Stimulated activated CD4-positive, alpha-beta T cell treated with anti-CD3 and anti-CD28 coated beads, Interleukin-12 subunit alpha, Interleukin-12 subunit beta, amount 100 ng/mL, for 48 hours (primary cell): ENCODE measurements around the gene PTGER3.

Experiments used
- DNase-seq, 3 donors: peaks; one replicate each; pipeline ENCODE4 v3.0.0-alpha.2; 2020; ENCODE audit warnings: low read depth in 2 of 3, low spot score in 1 of 3

The PTGER3 gene

GRCh38 chr1:71053146-71053545 is 5.5 kb upstream of the PTGER3 start:
- no peak for DNase-seq

GRCh38 chr1:71049951-71050598 is 2.5 kb upstream of the PTGER3 start:
- DNase-seq = peak in 1 of 3 donors; percentile 55

GRCh38 chr1:71046891-71047634 is 553 bp downstream of the PTGER3 start:
- DNase-seq = no peak

GRCh38 chr1:71045463-71046028 is 2.1 kb downstream of the PTGER3 start:
- no peak for DNase-seq

- DNase-seq = no peak
Measured at GRCh38 chr1:71044833-71045232, 2.8 kb downstream of the PTGER3 start.

GRCh38 chr1:71043065-71043464 is 4.6 kb downstream of the PTGER3 start:
- DNase-seq = no peak

- no peak for DNase-seq
Measured at GRCh38 chr1:71041806-71042205, 5.8 kb downstream of the PTGER3 start.

- DNase-seq = no peak
Measured at GRCh38 chr1:71039661-71040262, 7.9 kb downstream of the PTGER3 start.

GRCh38 chr1:71038942-71039341 is 8.7 kb downstream of the PTGER3 start:
- DNase-seq = no peak

GRCh38 chr1:71037829-71038620 is 9.6 kb downstream of the PTGER3 start:
- DNase-seq = no peak

- DNase-seq = no peak
Measured at GRCh38 chr1:71037066-71037465, 10.6 kb downstream of the PTGER3 start.

- DNase-seq = no peak
Measured at GRCh38 chr1:71033136-71033535, 14.5 kb downstream of the PTGER3 start.

GRCh38 chr1:71031426-71031825 is 16.2 kb downstream of the PTGER3 start:
- no peak for DNase-seq

GRCh38 chr1:71030026-71030425 is 17.6 kb downstream of the PTGER3 start:
- no peak for DNase-seq

- DNase-seq = no peak
Measured at GRCh38 chr1:71028981-71029380, 18.6 kb downstream of the PTGER3 start.

GRCh38 chr1:71027991-71028390 is 19.6 kb downstream of the PTGER3 start:
- no peak for DNase-seq

GRCh38 chr1:71026093-71026492 is 21.5 kb downstream of the PTGER3 start:
- DNase-seq = no peak

GRCh38 chr1:71023515-71023914 is 24.1 kb downstream of the PTGER3 start:
- no peak for DNase-seq

- no peak for DNase-seq
Measured at GRCh38 chr1:71019233-71019969, 28.2 kb downstream of the PTGER3 start.

GRCh38 chr1:71018791-71019190 is 28.8 kb downstream of the PTGER3 start:
- DNase-seq = no peak

GRCh38 chr1:71015745-71016144 is 31.9 kb downstream of the PTGER3 start:
- DNase-seq = no peak
